Pancreas (tissue), 10 donors: ENCODE results near the gene CKAP4. TPM values are rescaled to one million over a fixed set of nuclear protein-coding genes. Genes with fewer than 3 reads are reported as not detected.

Experiments used
- ATAC-seq, 4 donors: fragments of 200-7000 bp; cut with Tn5 transposase; one replicate each; pipeline versions ENCODE4 v1.8.0 to v1.9.1; 2020; ENCODE audit warnings: mild to moderate bottlenecking in 4 of 4, moderate library complexity in 4 of 4
- DNase-seq, 6 donors: peaks; one replicate each; pipeline ENCODE4 v3.0.0-alpha.2; 2020
- FAIRE-seq: peaks from 2 replicates; lab custom pipeline; 2012; peaks lifted over from hg19 to GRCh38; lab: Jason Lieb, UNC
- H3K27ac ChIP-seq, 4 donors: fragments of 200-600 bp; sonication (generic); 1 replicate in 3 of 4; 2 replicates in 1 of 4; pipeline versions ENCODE4 v1.5.0 to v1.8.0; 2020
- H3K27me3 ChIP-seq, 4 donors: fragments of 200-600 bp; one replicate each; pipeline ENCODE4 v1.8.0; 2021
- H3K36me3 ChIP-seq, 3 donors: fragments of 200-600 bp; sonication (generic) in 1 of 3; one replicate each; pipeline versions ENCODE4 v1.5.0 to v1.8.0; 2020 to 2021
- H3K4me1 ChIP-seq, 3 donors: fragments of 200-600 bp; one replicate each; pipeline ENCODE4 v1.8.0; 2021
- H3K4me3 ChIP-seq, 4 donors: fragments of 200-600 bp; sonication (generic) in 2 of 4; one replicate each; pipeline versions ENCODE4 v1.5.0 to v1.8.0; 2020 to 2021
- H3K9me3 ChIP-seq, 4 donors: fragments of 200-600 bp; one replicate each; pipeline ENCODE4 v1.8.0; 2021
- CTCF ChIP-seq, 4 donors: fragments of 200-600 bp; sonication (generic) in 3 of 4; IDR thresholded peaks; one replicate each; pipeline versions ENCODE4 v1.5.0 to v1.8.0; 2021; ENCODE audit warnings: antibody characterized with exemption in 4 of 4
- WGBS, 2 donors: extraction: QIAGEN DNeasy Blood & Tissue Kit; methylation state at CpG; one replicate each; pipeline ENCODE4 v1.1.7; 2013; 5-methylcytosine and 5-hydroxymethylcytosine counted together
- intact Hi-C, 3 donors: fragments of 100-400 bp; cut with DNase I; formaldehyde crosslinking; loops; one replicate each; pipeline versions ENCODE4 v1.11.1 to v1.14.2; 2022
- polyA plus RNA-seq, 2 donors: library from polyadenylated mRNA; stranded (reverse); fragments of 200-250 nt; gene quantifications; one replicate each; pipeline ENCODE4 v1.2.3, GENCODE V29; 2013
- total RNA-seq, 6 donors: library from RNA; stranded (reverse); fragmentation: NEBNext Ultra II Directional in 4 of 6; extraction: Animal tissue kit (Norgen Biotek cat#: 25700) in 4 of 6; gene quantifications; one replicate each; pipeline versions ENCODE4 v1.2.1 to v1.2.4, GENCODE V29; 2021 to 2023
- donor health status: healthy with polysubstance abuse.
- donor health status: DM: no; HTN: no; CAD: no; lungs with moderate emphysema.
- donor health status: DM: no; HTN: no; CAD: no.
- donor health status: control.
- donor health status: control.
- donor health status: Bipolar disorder and iron deficiency.
- donor health status: DM: yes; HTN: yes; CAD: no.
- donor health status: DM: no; HTN: no; CAD: no.
- donor health status: DM: no; HTN: no; CAD: no.
- donor health status: DM: yes; HTN: yes; CAD: no.

CKAP4 gene
- total and polyA plus RNA-seq, 8 donors: 5.6 to 45.3 (median 24.6) TPM

- DNase-seq (no peak), FAIRE-seq (no peak), ATAC-seq (no peak)
- no peak for TF ChIP-seq CTCF (IDR thresholded peaks at IDR 0.05)
- Histone ChIP-seq H3K36me3 (no peaks in the 10 kb centered on the region), H3K27me3 (no peaks in the 10 kb centered on the region), H3K4me1 (no peaks in the 10 kb centered on the region), H3K27ac (no peak overlapping the region), H3K4me3 (no peak overlapping the region), H3K9me3 (no peaks in the 10 kb centered on the region)
- intact Hi-C loops: loop anchor here in 1 of 3 donors (10.0 kb wide), 1 partner anchor 59 kb away; no protein-coding TSS in a partner anchor
- 84% methylated on average over 6 of the region's 6 CpGs for WGBS, 2 donors
Measured at GRCh38 chr12:106213662-106214061, 34.2 kb downstream of the CKAP4 start.

GRCh38 chr12:106211973-106212372 is 35.8 kb downstream of the CKAP4 start:
- H3K9me3 ChIP-seq: no peaks in the 10 kb centered on the region
- H3K27me3 ChIP-seq: no peaks in the 10 kb centered on the region
- WGBS, 2 donors: 53 to 61% methylated on average over 8 of the region's 8 CpGs
- no peaks in the 10 kb centered on the region for H3K36me3 ChIP-seq
- H3K4me3 ChIP-seq: no peak overlapping the region
- FAIRE-seq (no peak), DNase-seq (no peak), ATAC-seq (no peak)
- intact Hi-C loops: loop anchor here in 1 of 3 donors (10.0 kb wide), 1 partner anchor 57 kb away; no protein-coding TSS in a partner anchor
- no peaks in the 10 kb centered on the region for H3K4me1 ChIP-seq
- H3K27ac ChIP-seq: no peak overlapping the region
- TF ChIP-seq CTCF (IDR thresholded peaks at IDR 0.05): no peak

DNA sequence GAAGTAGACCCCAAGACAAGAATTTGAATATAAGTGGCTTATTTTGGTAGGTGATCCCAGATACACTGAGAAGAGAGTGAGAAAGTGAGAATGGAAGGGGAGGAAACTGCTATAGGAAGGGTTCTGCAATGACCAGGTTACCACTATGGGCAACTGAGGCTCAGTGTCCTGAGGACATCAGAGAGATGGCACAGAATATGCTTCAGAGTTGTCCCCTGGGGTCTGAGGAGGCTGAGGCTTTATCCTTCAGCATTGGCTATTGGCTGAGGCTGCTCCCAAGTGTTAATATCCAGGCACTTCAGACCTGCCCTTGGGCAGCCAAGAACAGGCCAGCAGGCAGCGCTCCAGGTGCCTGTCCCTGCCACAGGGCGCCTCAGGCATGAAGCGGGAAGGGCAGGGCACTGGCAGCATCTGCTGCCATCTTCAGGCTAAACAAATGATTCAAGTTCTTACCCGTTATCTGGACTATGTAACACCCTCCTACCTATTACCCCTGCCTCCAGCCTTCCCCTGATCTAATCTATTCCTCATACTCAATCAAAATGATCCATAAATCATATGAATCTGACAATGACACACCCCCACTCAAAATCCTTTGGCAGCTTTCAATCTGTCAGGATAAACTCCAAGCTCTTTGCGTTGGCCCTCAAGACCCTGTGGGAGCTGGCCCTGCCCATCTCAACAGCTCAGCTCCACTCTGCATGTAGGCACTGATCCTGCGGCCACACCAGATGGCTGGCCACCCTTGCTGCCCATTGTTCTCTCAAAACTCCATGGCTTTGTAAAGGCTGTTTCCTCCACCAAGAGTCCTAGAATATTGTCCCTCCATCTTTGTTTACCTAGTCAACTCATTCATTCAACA is 42.4 kb downstream of the CKAP4 start:
- Histone ChIP-seq H3K27me3 (no peaks in the 10 kb centered on the region), H3K9me3 (no peaks in the 10 kb centered on the region), H3K27ac (no peak overlapping the region), H3K36me3 (no peaks in the 10 kb centered on the region), H3K4me3 (no peak overlapping the region), H3K4me1 (no peaks in the 10 kb centered on the region)
- FAIRE-seq: no peak
- DNase-seq: peak in 3 of 6 donors; percentile 32 to 70 (median 42)
- peak in 3 of 4 donors; percentile 77 to 94 (median 86) for ATAC-seq
- WGBS, 2 donors: 15 to 29% methylated on average over 6 of the region's 6 CpGs
- intact Hi-C loops: no loop called here
- TF ChIP-seq CTCF (IDR thresholded peaks at IDR 0.05): no peak

GRCh38 chr12:106204312-106204711 is 43.5 kb downstream of the CKAP4 start:
- no peaks in the 10 kb centered on the region for H3K36me3 ChIP-seq

More at GRCh38 chr12:106204312-106204711, 43.5 kb downstream of the CKAP4 start:
- FAIRE-seq: no peak
- DNase-seq: no peak
- Histone ChIP-seq H3K4me3 (no peak overlapping the region), H3K4me1 (no peaks in the 10 kb centered on the region), H3K9me3 (no peaks in the 10 kb centered on the region), H3K27me3 (no peaks in the 10 kb centered on the region), H3K27ac (no peak overlapping the region)
- intact Hi-C loops: no loop called here
- no peak for TF ChIP-seq CTCF (IDR thresholded peaks at IDR 0.05)
- 71 to 84% methylated on average over 2 of the region's 2 CpGs for WGBS, 2 donors
- no peak for ATAC-seq
